HEK293T (cell line): ENCODE results near the gene IL17REL.
A peak's percentile ranks its signal among the peaks of the same experiment; 100 is the strongest.

Experiments
- CTCF ChIA-PET: fragments of 350-600 bp; formaldehyde crosslinking; extraction: SDS; loops from one replicate; lab custom pipeline; 2021; ENCODE audit warnings: antibody characterized with exemption, inconsistent platforms; lab: Yijun Ruan, JAX
- POLR2A ChIA-PET: fragments of 350-600 bp; formaldehyde crosslinking; extraction: SDS; loops from one replicate; lab custom pipeline; 2020; ENCODE audit warnings: antibody characterized with exemption, inconsistent platforms; lab: Yijun Ruan, JAX
- DNase-seq: peaks from one replicate; pipeline ENCODE4 v3.0.0; 2012; ENCODE audit warnings: mixed read lengths; ENCODE audit errors: extremely low spot score
- ARNT ChIP-seq: fragments of 450-650 bp; IDR thresholded peaks from 2 replicates; pipeline ENCODE4 v1.6.1; 2017; ENCODE audit warnings: mild to moderate bottlenecking
- BHLHE40 ChIP-seq: fragments of 450-650 bp; IDR thresholded peaks from 2 replicates; pipeline ENCODE4 v1.6.1; 2016; ENCODE audit warnings: mild to moderate bottlenecking, moderate library complexity, borderline replicate concordance
- CTBP1 ChIP-seq: fragments of 450-650 bp; IDR thresholded peaks from 2 replicates; pipeline ENCODE4 v1.6.1; 2016; ENCODE audit warnings: borderline replicate concordance
- ELF4 ChIP-seq: fragments of 450-650 bp; IDR thresholded peaks from 2 replicates; pipeline ENCODE4 v1.6.1; 2017; ENCODE audit warnings: antibody characterized with exemption
- FOXA1 ChIP-seq: fragments of 450-650 bp; IDR thresholded peaks from 2 replicates; pipeline ENCODE4 v1.6.1; 2016; ENCODE audit warnings: mild to moderate bottlenecking
- FOXK2 ChIP-seq: fragments of 450-650 bp; IDR thresholded peaks from 2 replicates; pipeline ENCODE4 v1.6.1; 2016; ENCODE audit warnings: mild to moderate bottlenecking
- FOXM1 ChIP-seq: fragments of 450-650 bp; IDR thresholded peaks from 2 replicates; pipeline ENCODE4 v1.6.1; 2017; ENCODE audit warnings: mild to moderate bottlenecking, borderline replicate concordance
- HDGF ChIP-seq: fragments of 450-650 bp; IDR thresholded peaks from 2 replicates; pipeline ENCODE4 v1.6.1; 2017; ENCODE audit warnings: antibody characterized with exemption, borderline replicate concordance
- L3MBTL2 ChIP-seq: fragments of 450-650 bp; conservative IDR thresholded peaks from 2 replicates; pipeline ENCODE4 v1.6.1; 2016; ENCODE audit warnings: mild to moderate bottlenecking
- LEF1 ChIP-seq: fragments of 450-650 bp; IDR thresholded peaks from 2 replicates; pipeline ENCODE4 v1.6.1; 2017; ENCODE audit warnings: mild to moderate bottlenecking, borderline replicate concordance
- NFRKB ChIP-seq: fragments of 450-650 bp; IDR thresholded peaks from 2 replicates; pipeline ENCODE4 v1.6.1; 2016; ENCODE audit warnings: mild to moderate bottlenecking, moderate library complexity
- PKNOX1 ChIP-seq: fragments of 450-650 bp; IDR thresholded peaks from 2 replicates; pipeline ENCODE4 v1.6.1; 2016
- SP1 ChIP-seq: fragments of 450-650 bp; IDR thresholded peaks from 2 replicates; pipeline ENCODE4 v1.6.1; 2017
- SUZ12 ChIP-seq: fragments of 450-650 bp; IDR thresholded peaks from 2 replicates; pipeline ENCODE4 v1.6.1; 2016; ENCODE audit warnings: mild to moderate bottlenecking
- TARDBP ChIP-seq: fragments of 450-650 bp; IDR thresholded peaks from 2 replicates; pipeline ENCODE4 v1.6.1; 2016
- ZNF384 ChIP-seq: fragments of 450-650 bp; IDR thresholded peaks from 2 replicates; pipeline ENCODE4 v1.6.1; 2016

Gene IL17REL

DNA sequence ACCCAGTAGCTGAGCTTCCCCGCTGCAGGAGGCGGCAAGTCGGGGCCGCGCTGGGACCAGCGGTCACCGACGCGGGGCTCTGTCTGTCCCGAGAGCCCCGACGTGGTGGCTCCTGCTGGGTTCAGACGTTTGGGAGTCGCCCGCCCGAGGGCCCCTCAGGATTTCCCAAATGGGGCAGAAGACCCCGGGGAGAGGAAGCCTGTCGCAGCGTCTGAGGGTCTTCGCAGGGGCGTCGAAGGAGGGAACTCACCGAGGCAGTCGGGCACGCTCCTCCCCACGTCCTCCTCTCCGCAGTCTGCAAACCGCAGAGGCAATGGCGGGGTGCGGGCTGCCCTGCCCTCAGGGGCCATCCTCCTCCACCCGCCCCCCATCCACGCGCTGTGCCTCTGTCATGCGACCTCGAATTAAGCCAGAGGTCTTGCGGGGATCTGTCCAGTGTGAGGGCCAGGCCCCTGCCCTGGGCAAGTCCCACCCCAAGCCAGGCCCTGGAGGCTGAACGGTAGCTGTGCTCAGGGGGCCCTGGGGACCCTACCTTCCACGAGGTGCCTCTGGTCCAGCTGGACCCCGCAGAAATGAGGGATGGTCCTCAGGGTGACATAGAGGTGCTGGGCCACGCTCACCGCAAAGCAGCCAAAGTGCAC lies 12.5 kb downstream of the IL17REL start:
- peak; percentile 7 for DNase-seq
- ChIA-PET POLR2A (no interaction called here), CTCF (interaction anchor here (0.6 kb wide), 1 partner anchor 27 kb away, joined by 3 read pairs; no protein-coding TSS in a partner anchor)
- TF ChIP-seq ELF4: no peak
- TF ChIP-seq HDGF: no peak
- no peak for TF ChIP-seq ZNF384
- TF ChIP-seq SP1: no peak
- no peak for TF ChIP-seq FOXM1
- TF ChIP-seq SUZ12: no peak
- TF ChIP-seq FOXA1: no peak
- no peak for TF ChIP-seq NFRKB
- no peak for TF ChIP-seq CTBP1
- no peak for TF ChIP-seq ARNT
- TF ChIP-seq PKNOX1: no peak
- TF ChIP-seq LEF1: no peak
- TF ChIP-seq L3MBTL2: no peak

- ChIA-PET CTCF (no interaction called here), POLR2A (no interaction called here)
- peak; percentile 83 for DNase-seq
- TF ChIP-seq ZNF384 (no peak), SUZ12 (no peak)
These were observed 13.3 kb downstream of the IL17REL start for GRCh38 chr22:49999063-49999945.

DNA sequence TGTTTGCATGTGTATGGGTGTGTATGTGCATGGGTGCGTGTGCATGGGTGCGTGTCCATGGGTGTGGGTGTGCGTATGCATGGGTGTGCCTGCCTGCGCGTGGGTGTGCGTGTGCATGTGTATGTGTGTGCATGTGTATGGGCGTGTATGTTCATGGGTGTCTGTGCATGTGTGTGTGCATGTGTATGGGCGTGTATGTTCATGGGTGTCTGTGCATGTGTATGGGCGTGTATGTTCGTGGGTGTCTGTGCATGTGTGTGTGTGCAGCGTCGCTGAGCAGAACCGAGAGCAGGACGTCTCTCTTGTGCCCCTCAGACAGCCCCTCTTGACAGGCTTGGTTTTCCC lies 13.9 kb downstream of the IL17REL start:
- no peak for DNase-seq
- CTCF ChIA-PET: no interaction called here
- TF ChIP-seq BHLHE40 (no peak), NFRKB (no peak), ZNF384 (no peak), FOXK2 (no peak), ARNT (no peak), L3MBTL2 (no peak), LEF1 (no peak), SUZ12 (no peak), FOXM1 (no peak), FOXA1 (no peak), CTBP1 (no peak)
- POLR2A ChIA-PET: no interaction called here

GRCh38 chr22:49997932-49998717 lies 14.4 kb downstream of the IL17REL start:
- TF ChIP-seq FOXA1 (no peak), FOXM1 (no peak), NFRKB (no peak), CTBP1 (no peak), FOXK2 (no peak), BHLHE40 (no peak), ARNT (no peak), TARDBP (no peak), ZNF384 (no peak), L3MBTL2 (no peak)

DNA sequence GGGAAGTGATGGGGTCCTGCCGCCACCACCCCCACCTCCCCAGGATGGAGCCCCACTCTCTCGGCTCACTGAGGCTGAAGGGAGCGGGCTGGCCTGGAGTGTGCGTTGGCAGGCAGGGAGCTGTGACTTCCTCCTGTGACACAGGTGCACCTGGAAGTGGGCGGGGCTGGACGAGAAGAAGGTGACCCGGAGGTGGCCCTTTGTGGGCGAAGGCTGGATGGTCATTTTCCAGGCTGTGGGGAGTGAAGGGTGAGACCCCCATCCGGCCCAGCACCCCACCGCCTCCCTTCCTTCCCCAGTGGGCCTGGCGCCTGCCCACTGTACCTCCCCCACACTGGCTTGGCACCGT lies 15.3 kb downstream of the IL17REL start:
- ChIA-PET CTCF (no interaction called here), POLR2A (no interaction called here)
- no peak for DNase-seq
- TF ChIP-seq ARNT (no peak), FOXM1 (no peak), SP1 (no peak), BHLHE40 (no peak), CTBP1 (no peak), PKNOX1 (no peak), FOXA1 (no peak), LEF1 (no peak), TARDBP (no peak), ZNF384 (no peak), FOXK2 (no peak), ELF4 (no peak), L3MBTL2 (no peak), NFRKB (no peak), HDGF (no peak)

More at GRCh38 chr22:49997932-49998717, 14.4 kb downstream of the IL17REL start:
- POLR2A ChIA-PET: no interaction called here
- CTCF ChIA-PET: no interaction called here
- DNase-seq: peak; percentile 2
